Testis (tissue), 3 donors: ENCODE results near the gene TBATA. TPM values are rescaled to one million over a fixed set of nuclear protein-coding genes. Genes with fewer than 3 reads are reported as not detected.
A peak's percentile ranks its signal among the peaks of the same experiment; 100 is the strongest.

Source experiments
- DNase-seq: peaks from one replicate; pipeline ENCODE4 v3.0.0-alpha.2; 2019
- H3K27ac ChIP-seq, 2 donors: fragments of 200-600 bp; sonication (generic); one replicate each; pipeline ENCODE4 v1.5.1; 2019
- H3K27me3 ChIP-seq: fragments of 200-600 bp; sonication (generic); one replicate; pipeline ENCODE4 v1.5.1; 2019
- H3K36me3 ChIP-seq: fragments of 200-600 bp; sonication (generic); one replicate; pipeline ENCODE4 v1.5.1; 2017; ENCODE audit warnings: low read depth; ENCODE audit errors: missing control alignments
- H3K4me1 ChIP-seq: fragments of 200-600 bp; sonication (generic); one replicate; pipeline ENCODE4 v1.5.1; 2019
- H3K4me3 ChIP-seq, 2 donors: fragments of 200-600 bp; sonication (generic); one replicate each; pipeline ENCODE4 v1.5.1; 2017 to 2019
- H3K9me3 ChIP-seq: fragments of 200-600 bp; sonication (generic); one replicate; pipeline ENCODE4 v1.5.1; 2017
- CTCF ChIP-seq, 3 experiments: fragments of 450-650 bp in 2 of 3; fragments of 200-600 bp in 1 of 3; sonication (generic) in 1 of 3; IDR thresholded peaks; one replicate each; pipeline ENCODE4 v1.5.1; 2016 to 2019; ENCODE audit warnings: antibody characterized with exemption in 3 of 3, mild to moderate bottlenecking in 2 of 3, moderate library complexity in 1 of 3
- POLR2A ChIP-seq: fragments of 450-650 bp; IDR thresholded peaks from one replicate; pipeline ENCODE4 v1.6.1; 2017; ENCODE audit warnings: antibody characterized with exemption, mild to moderate bottlenecking, moderate library complexity
- WGBS, 2 donors: methylation state at CpG; one replicate each; pipeline ENCODE4 v1.1.5; 2018; 5-methylcytosine and 5-hydroxymethylcytosine counted together
- intact Hi-C: fragments of 100-400 bp; cut with DNase I; formaldehyde crosslinking; loops from one replicate; pipeline ENCODE4 v1.15.1; 2023; ENCODE audit warnings: low total_unique reads
- polyA plus RNA-seq: library from polyadenylated mRNA; stranded (reverse); fragments of 350-450 nt; fragmentation: Illumina TruSeq; extraction: RNeasy Lipid Tissue Mini Kit (QIAGEN cat#74804); gene quantifications from one replicate; pipeline ENCODE4 v1.2.3, GENCODE V29; 2014; ENCODE audit warnings: low read depth, low replicate concordance; ENCODE audit not compliant: insufficient read depth
- total RNA-seq, 2 donors: library from RNA; depleted of rRNA; stranded (reverse); fragments of >200 nt; gene quantifications; one replicate each; pipeline ENCODE4 v1.2.3, GENCODE V29; 2016

TBATA gene
- total and polyA plus RNA-seq, 3 donors from 2014 or later: 8.4 to 34.6 (median 19.1) TPM

DNA sequence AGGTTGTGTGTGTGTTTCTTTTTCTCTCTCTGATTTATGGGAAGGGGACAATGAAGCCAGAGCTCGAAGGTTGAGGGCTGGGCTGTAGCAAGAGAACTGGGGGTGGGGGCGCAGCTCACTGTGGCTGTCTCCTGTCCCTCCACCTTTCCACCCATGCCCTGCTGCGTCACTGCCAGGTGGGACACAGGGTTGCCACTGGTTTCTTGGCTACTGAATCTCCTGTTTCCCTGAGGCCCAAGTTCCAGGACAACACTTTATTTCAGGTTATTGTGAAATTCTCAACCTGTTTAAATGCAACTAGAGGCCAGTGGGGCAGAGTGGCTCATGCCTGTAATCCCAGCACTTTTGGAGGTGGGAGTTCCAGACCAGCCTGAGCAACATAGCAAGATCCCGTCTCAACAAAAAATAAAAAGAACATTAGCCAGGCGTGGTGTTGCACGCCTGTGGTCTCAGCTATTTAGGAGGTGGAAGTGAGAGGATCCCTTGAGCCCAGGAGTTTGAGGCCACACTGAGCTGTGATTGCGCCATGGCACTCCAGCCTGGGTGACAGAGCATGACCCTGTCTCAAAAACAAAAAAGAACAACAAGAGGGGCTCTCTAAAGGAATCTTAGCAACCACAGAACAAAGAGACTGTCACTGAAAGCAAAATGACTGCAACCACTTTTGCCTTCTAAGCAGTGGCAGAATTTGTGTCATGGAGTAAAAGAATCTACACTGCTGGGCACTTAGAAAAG lies 22.6 kb downstream of the TBATA start:
- H3K36me3 ChIP-seq: no peaks in the 10 kb centered on the region
- WGBS, 2 donors: 86 to 90% methylated on average over 7 of the region's 7 CpGs
- no peaks in the 10 kb centered on the region for H3K27me3 ChIP-seq
- no peak for DNase-seq
- no peak overlapping the region for H3K4me3 ChIP-seq
- intact Hi-C loops: loop anchor here (10.0 kb wide), 1 partner anchor 308 kb away; no protein-coding TSS in a partner anchor
- H3K4me1 ChIP-seq: no peaks in the 10 kb centered on the region
- no peak for TF ChIP-seq POLR2A
- no peak for TF ChIP-seq CTCF (IDR thresholded peaks at IDR 0.05)
- H3K9me3 ChIP-seq: no peaks in the 10 kb centered on the region
- H3K27ac ChIP-seq: no peak overlapping the region

GRCh38 chr10:70761727-70762350 lies 23.3 kb downstream of the TBATA start:
- Histone ChIP-seq H3K27ac (no peak overlapping the region), H3K4me3 (no peak overlapping the region), H3K27me3 (no peaks in the 10 kb centered on the region), H3K9me3 (no peaks in the 10 kb centered on the region), H3K36me3 (no peaks in the 10 kb centered on the region), H3K4me1 (no peaks in the 10 kb centered on the region)
- DNase-seq: no peak
- 84 to 97% methylated on average over 7 to 10 of the region's 10 CpGs for WGBS, 2 donors
- intact Hi-C loops: loop anchor here (10.0 kb wide), 1 partner anchor 307 kb away; no protein-coding TSS in a partner anchor
- TF ChIP-seq POLR2A: no peak
- no peak for TF ChIP-seq CTCF (IDR thresholded peaks at IDR 0.05)

- peak in 2 of 3 experiments; percentile 40 to 46 for TF ChIP-seq CTCF (IDR thresholded peaks at IDR 0.05)
- no peak for TF ChIP-seq POLR2A
- Histone ChIP-seq H3K4me1 (no peaks in the 10 kb centered on the region), H3K36me3 (no peaks in the 10 kb centered on the region), H3K9me3 (no peaks in the 10 kb centered on the region), H3K4me3 (no peak overlapping the region), H3K27ac (no peak overlapping the region), H3K27me3 (no peaks in the 10 kb centered on the region)
- WGBS, 2 donors: 78 to 87% methylated on average over 3 to 7 of the region's 7 CpGs
- intact Hi-C loops: loop anchor here (10.0 kb wide), 1 partner anchor 306 kb away; no protein-coding TSS in a partner anchor
- DNase-seq: peak; percentile 76
These were observed 24.1 kb downstream of the TBATA start for GRCh38 chr10:70761031-70761601.

GRCh38 chr10:70760271-70760787 lies 24.8 kb downstream of the TBATA start:
- no peak for DNase-seq
- Histone ChIP-seq H3K4me1 (no peaks in the 10 kb centered on the region), H3K36me3 (no peaks in the 10 kb centered on the region), H3K27ac (no peak overlapping the region), H3K9me3 (no peaks in the 10 kb centered on the region), H3K4me3 (no peak overlapping the region), H3K27me3 (no peaks in the 10 kb centered on the region)
- intact Hi-C loops: loop anchor here (10.0 kb wide), 1 partner anchor 306 kb away; no protein-coding TSS in a partner anchor
- WGBS, 2 donors: 69 to 84% methylated on average over 4 to 12 of the region's 12 CpGs
- TF ChIP-seq POLR2A (no peak), CTCF (IDR thresholded peaks at IDR 0.05) (no peak)
